HEK293 (cell line): ENCODE results near the gene ZIK1.

ENCODE experiments used
- BCL6B ChIP-seq: fragments of 450-650 bp; formaldehyde crosslinking; IDR thresholded peaks from 2 replicates; pipeline ENCODE4 v1.5.1; 2017; ENCODE audit warnings: missing biosample characterization, missing genetic modification characterization
- EGR2 ChIP-seq: fragments of 450-650 bp; formaldehyde crosslinking; IDR thresholded peaks from 2 replicates; pipeline ENCODE4 v1.5.1; 2016; ENCODE audit warnings: low read depth, missing biosample characterization, missing genetic modification characterization
- FEZF1 ChIP-seq: fragments of 450-650 bp; formaldehyde crosslinking; IDR thresholded peaks from 2 replicates; pipeline ENCODE4 v1.5.1; 2016; ENCODE audit warnings: missing biosample characterization, missing genetic modification characterization
- KLF1 ChIP-seq: fragments of 450-650 bp; formaldehyde crosslinking; IDR thresholded peaks from 2 replicates; pipeline ENCODE4 v1.5.1; 2016; ENCODE audit warnings: missing biosample characterization, missing genetic modification characterization
- KLF16 ChIP-seq: fragments of 450-650 bp; formaldehyde crosslinking; IDR thresholded peaks from 2 replicates; pipeline ENCODE4 v1.5.1; 2017; ENCODE audit warnings: missing biosample characterization, missing genetic modification characterization
- MZF1 ChIP-seq: fragments of 450-650 bp; formaldehyde crosslinking; IDR thresholded peaks from 2 replicates; pipeline ENCODE4 v1.5.1; 2017; ENCODE audit warnings: missing biosample characterization, missing genetic modification characterization, borderline replicate concordance
- REPIN1 ChIP-seq: fragments of 450-650 bp; formaldehyde crosslinking; IDR thresholded peaks from 2 replicates; pipeline ENCODE4 v1.5.1; 2017; ENCODE audit warnings: missing biosample characterization, missing genetic modification characterization, low read depth
- SP2 ChIP-seq: fragments of 450-650 bp; formaldehyde crosslinking; IDR thresholded peaks from 2 replicates; pipeline ENCODE4 v1.5.1; 2016; ENCODE audit warnings: missing biosample characterization, missing genetic modification characterization
- SP7 ChIP-seq: fragments of 450-650 bp; formaldehyde crosslinking; IDR thresholded peaks from 2 replicates; pipeline ENCODE4 v1.5.1; 2016; ENCODE audit warnings: missing biosample characterization, missing genetic modification characterization
- ZFP69B ChIP-seq: fragments of 450-650 bp; formaldehyde crosslinking; IDR thresholded peaks from 2 replicates; pipeline ENCODE4 v1.5.1; 2016; ENCODE audit warnings: missing biosample characterization, missing genetic modification characterization
- ZNF114 ChIP-seq: fragments of 450-650 bp; formaldehyde crosslinking; IDR thresholded peaks from 2 replicates; pipeline ENCODE4 v1.5.0; 2017; ENCODE audit warnings: missing biosample characterization, missing genetic modification characterization
- ZNF133 ChIP-seq: fragments of 450-650 bp; formaldehyde crosslinking; IDR thresholded peaks from 2 replicates; pipeline ENCODE4 v1.5.1; 2016; ENCODE audit warnings: missing biosample characterization, missing genetic modification characterization
- ZNF157 ChIP-seq: fragments of 450-650 bp; formaldehyde crosslinking; IDR thresholded peaks from 2 replicates; pipeline ENCODE4 v1.5.1; 2016; ENCODE audit warnings: missing biosample characterization, missing genetic modification characterization
- ZNF324 ChIP-seq: fragments of 450-650 bp; formaldehyde crosslinking; IDR thresholded peaks from 2 replicates; pipeline ENCODE4 v1.5.1; 2016; ENCODE audit warnings: missing biosample characterization, missing genetic modification characterization
- ZNF335 ChIP-seq: fragments of 450-650 bp; formaldehyde crosslinking; conservative IDR thresholded peaks from 2 replicates; pipeline ENCODE4 v1.5.1; 2016; ENCODE audit warnings: missing biosample characterization, missing genetic modification characterization
- ZNF366 ChIP-seq: fragments of 450-650 bp; formaldehyde crosslinking; conservative IDR thresholded peaks from 2 replicates; pipeline ENCODE4 v1.5.1; 2016; ENCODE audit warnings: missing biosample characterization, missing genetic modification characterization
- ZNF391 ChIP-seq: fragments of 450-650 bp; formaldehyde crosslinking; IDR thresholded peaks from 2 replicates; pipeline ENCODE4 v1.5.1; 2016; ENCODE audit warnings: low read depth, missing biosample characterization, missing genetic modification characterization, borderline replicate concordance
- ZNF433 ChIP-seq: fragments of 450-650 bp; formaldehyde crosslinking; IDR thresholded peaks from 2 replicates; pipeline ENCODE4 v1.5.1; 2016; ENCODE audit warnings: missing biosample characterization, missing genetic modification characterization, low read depth
- ZNF48 ChIP-seq: fragments of 450-650 bp; formaldehyde crosslinking; IDR thresholded peaks from 2 replicates; pipeline ENCODE4 v1.5.1; 2016; ENCODE audit warnings: missing biosample characterization, missing genetic modification characterization
- ZNF514 ChIP-seq: fragments of 450-650 bp; formaldehyde crosslinking; IDR thresholded peaks from 2 replicates; pipeline ENCODE4 v1.5.1; 2016; ENCODE audit warnings: missing biosample characterization, missing genetic modification characterization
- ZNF529 ChIP-seq: fragments of 450-650 bp; formaldehyde crosslinking; IDR thresholded peaks from 2 replicates; pipeline ENCODE4 v1.5.1; 2017; ENCODE audit warnings: missing genetic modification characterization, missing biosample characterization; ENCODE audit not compliant: insufficient replicate concordance
- ZNF548 ChIP-seq: fragments of 450-650 bp; formaldehyde crosslinking; IDR thresholded peaks from 2 replicates; pipeline ENCODE4 v1.5.1; 2016; ENCODE audit warnings: missing biosample characterization, missing genetic modification characterization
- ZNF549 ChIP-seq: fragments of 450-650 bp; IDR thresholded peaks from 2 replicates; pipeline ENCODE4 v1.5.1; 2018; ENCODE audit warnings: missing biosample characterization, missing genetic modification characterization, mild to moderate bottlenecking, inconsistent platforms, moderate library complexity
- ZNF707 ChIP-seq: fragments of 450-650 bp; formaldehyde crosslinking; IDR thresholded peaks from 2 replicates; pipeline ENCODE4 v1.5.1; 2016; ENCODE audit warnings: missing biosample characterization, missing genetic modification characterization
- ZNF747 ChIP-seq: fragments of 450-650 bp; formaldehyde crosslinking; IDR thresholded peaks from 2 replicates; pipeline ENCODE4 v1.5.1; 2016; ENCODE audit warnings: missing biosample characterization, missing genetic modification characterization
- ZNF830 ChIP-seq: fragments of 450-650 bp; IDR thresholded peaks from 2 replicates; pipeline ENCODE4 v1.5.0; 2018; ENCODE audit warnings: missing biosample characterization, missing genetic modification characterization, low read depth, mild to moderate bottlenecking, moderate library complexity
- ZSCAN18 ChIP-seq: fragments of 450-650 bp; formaldehyde crosslinking; IDR thresholded peaks from 2 replicates; pipeline ENCODE4 v1.5.1; 2016; ENCODE audit warnings: missing biosample characterization, missing genetic modification characterization
- TF ChIP-seq, protein P1 (sequence below): fragments of 450-650 bp; formaldehyde crosslinking; IDR thresholded peaks from 2 replicates; pipeline ENCODE4 v1.5.1; 2016; ENCODE audit warnings: missing biosample characterization, missing genetic modification characterization
- TF ChIP-seq, protein P2 (sequence below): fragments of 450-650 bp; formaldehyde crosslinking; IDR thresholded peaks from 2 replicates; pipeline ENCODE4 v1.5.1; 2017; ENCODE audit warnings: missing biosample characterization, mild to moderate bottlenecking, missing genetic modification characterization, moderate library complexity
- TF ChIP-seq, protein P3 (sequence below): fragments of 450-650 bp; formaldehyde crosslinking; IDR thresholded peaks from 2 replicates; pipeline ENCODE4 v1.5.1; 2016; ENCODE audit warnings: missing biosample characterization, missing genetic modification characterization, low read depth

ZIK1 gene

GRCh38 chr19:57583521-57584416 lies at the start of gene ZIK1 (continued):
- TF ChIP-seq, protein P1, sequence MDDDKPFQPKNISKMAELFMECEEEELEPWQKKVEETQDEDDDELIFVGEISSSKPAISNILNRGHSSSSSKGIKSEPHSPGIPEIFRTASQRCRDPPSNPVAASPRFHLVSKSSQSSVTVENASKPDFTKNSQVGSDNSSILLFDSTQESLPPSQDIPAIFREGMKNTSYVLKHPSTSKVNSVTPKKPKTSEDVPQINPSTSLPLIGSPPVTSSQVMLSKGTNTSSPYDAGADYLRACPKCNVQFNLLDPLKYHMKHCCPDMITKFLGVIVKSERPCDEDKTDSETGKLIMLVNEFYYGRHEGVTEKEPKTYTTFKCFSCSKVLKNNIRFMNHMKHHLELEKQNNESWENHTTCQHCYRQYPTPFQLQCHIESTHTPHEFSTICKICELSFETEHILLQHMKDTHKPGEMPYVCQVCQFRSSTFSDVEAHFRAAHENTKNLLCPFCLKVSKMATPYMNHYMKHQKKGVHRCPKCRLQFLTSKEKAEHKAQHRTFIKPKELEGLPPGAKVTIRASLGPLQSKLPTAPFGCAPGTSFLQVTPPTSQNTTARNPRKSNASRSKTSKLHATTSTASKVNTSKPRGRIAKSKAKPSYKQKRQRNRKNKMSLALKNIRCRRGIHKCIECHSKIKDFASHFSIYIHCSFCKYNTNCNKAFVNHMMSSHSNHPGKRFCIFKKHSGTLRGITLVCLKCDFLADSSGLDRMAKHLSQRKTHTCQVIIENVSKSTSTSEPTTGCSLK (tag by site-specific recombination): no peak
- TF ChIP-seq ZNF549 (tag by site-specific recombination) (no peak), ZNF366 (no peak), REPIN1 (tag by site-specific recombination) (no peak), ZFP69B (tag by site-specific recombination) (peak; percentile 62; the same call in 1 of the 2 replicates), ZNF830 (tag by site-specific recombination) (no peak), ZNF747 (tag by site-specific recombination) (no peak), ZNF133 (tag by site-specific recombination) (0 out of 2 replicates have a peak, but pooled peaks have one; percentile 15), ZNF707 (tag by site-specific recombination) (no peak), KLF16 (no peak), ZNF529 (tag by site-specific recombination) (no peak), ZNF335 (tag by site-specific recombination) (peak; percentile 77), ZNF324 (no peak), ZNF157 (tag by site-specific recombination) (no peak), ZNF391 (peak; percentile 52; the same call in 1 of the 2 replicates), ZSCAN18 (no peak), SP2 (tag by site-specific recombination) (peak; percentile 82), FEZF1 (tag by site-specific recombination) (no peak), BCL6B (tag by site-specific recombination) (no peak), ZNF48 (tag by site-specific recombination) (no peak), ZNF548 (tag by site-specific recombination) (no peak), MZF1 (peak; percentile 21; the same call in 1 of the 2 replicates), ZNF114 (no peak), ZNF514 (no peak), EGR2 (tag by site-specific recombination) (no peak), ZNF433 (tag by site-specific recombination) (no peak), SP7 (tag by site-specific recombination) (peak; percentile 37; the same call in 1 of the 2 replicates), KLF1 (tag by site-specific recombination) (no peak)
- TF ChIP-seq, protein P2, sequence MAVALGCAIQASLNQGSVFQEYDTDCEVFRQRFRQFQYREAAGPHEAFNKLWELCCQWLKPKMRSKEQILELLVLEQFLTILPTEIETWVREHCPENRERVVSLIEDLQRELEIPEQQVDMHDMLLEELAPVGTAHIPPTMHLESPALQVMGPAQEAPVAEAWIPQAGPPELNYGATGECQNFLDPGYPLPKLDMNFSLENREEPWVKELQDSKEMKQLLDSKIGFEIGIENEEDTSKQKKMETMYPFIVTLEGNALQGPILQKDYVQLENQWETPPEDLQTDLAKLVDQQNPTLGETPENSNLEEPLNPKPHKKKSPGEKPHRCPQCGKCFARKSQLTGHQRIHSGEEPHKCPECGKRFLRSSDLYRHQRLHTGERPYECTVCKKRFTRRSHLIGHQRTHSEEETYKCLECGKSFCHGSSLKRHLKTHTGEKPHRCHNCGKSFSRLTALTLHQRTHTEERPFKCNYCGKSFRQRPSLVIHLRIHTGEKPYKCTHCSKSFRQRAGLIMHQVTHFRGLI (tag by site-specific recombination): no peak
- TF ChIP-seq, protein P3, sequence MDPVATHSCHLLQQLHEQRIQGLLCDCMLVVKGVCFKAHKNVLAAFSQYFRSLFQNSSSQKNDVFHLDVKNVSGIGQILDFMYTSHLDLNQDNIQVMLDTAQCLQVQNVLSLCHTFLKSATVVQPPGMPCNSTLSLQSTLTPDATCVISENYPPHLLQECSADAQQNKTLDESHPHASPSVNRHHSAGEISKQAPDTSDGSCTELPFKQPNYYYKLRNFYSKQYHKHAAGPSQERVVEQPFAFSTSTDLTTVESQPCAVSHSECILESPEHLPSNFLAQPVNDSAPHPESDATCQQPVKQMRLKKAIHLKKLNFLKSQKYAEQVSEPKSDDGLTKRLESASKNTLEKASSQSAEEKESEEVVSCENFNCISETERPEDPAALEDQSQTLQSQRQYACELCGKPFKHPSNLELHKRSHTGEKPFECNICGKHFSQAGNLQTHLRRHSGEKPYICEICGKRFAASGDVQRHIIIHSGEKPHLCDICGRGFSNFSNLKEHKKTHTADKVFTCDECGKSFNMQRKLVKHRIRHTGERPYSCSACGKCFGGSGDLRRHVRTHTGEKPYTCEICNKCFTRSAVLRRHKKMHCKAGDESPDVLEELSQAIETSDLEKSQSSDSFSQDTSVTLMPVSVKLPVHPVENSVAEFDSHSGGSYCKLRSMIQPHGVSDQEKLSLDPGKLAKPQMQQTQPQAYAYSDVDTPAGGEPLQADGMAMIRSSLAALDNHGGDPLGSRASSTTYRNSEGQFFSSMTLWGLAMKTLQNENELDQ (tag by site-specific recombination): no peak
